Measurements from ENCODE around the gene ZBTB34.

The ZBTB34 gene

DNA sequence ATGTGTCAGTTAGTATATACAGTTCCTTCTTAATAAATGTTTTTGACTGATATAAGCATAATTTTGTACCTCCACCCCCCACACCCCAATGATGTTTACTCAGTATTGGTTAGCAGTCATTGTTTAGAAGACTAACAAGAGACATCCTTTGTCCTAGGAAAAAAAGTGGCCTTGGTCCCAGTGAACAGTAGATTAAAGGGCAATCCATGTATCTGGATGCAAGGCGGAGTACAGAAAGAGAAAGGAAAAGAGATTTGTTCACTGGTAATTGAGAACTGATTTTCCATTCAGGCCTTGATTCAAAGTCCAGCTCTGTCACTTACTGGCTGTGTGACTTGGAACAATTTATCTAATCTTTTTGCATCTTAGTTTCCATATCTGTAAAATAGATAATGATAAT lies 58.8 kb downstream of the ZBTB34 start:
- no peak for DNase-seq (ENCODE audit: low read depth)

DNA sequence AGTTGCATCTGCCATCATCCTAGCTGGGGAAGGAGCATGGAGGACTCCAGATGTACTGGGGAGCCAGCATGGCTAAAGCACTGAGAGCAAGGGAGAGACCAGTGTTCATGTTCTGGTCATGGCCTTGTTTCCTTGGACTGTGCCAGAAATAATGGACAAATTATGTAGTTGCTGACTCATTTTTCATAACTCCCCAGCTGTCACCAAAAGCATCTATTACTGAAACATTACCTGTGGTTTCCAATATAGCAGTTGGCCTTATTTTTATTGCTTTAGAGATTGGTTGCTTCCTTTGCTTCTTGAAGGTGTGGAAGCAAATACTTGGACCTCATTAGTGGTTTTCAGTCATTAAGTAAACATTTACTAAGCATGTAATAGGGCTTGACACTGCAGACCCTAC lies 65.4 kb downstream of the ZBTB34 start:
- DNase-seq (ENCODE audit: low read depth), result no peak

DNA sequence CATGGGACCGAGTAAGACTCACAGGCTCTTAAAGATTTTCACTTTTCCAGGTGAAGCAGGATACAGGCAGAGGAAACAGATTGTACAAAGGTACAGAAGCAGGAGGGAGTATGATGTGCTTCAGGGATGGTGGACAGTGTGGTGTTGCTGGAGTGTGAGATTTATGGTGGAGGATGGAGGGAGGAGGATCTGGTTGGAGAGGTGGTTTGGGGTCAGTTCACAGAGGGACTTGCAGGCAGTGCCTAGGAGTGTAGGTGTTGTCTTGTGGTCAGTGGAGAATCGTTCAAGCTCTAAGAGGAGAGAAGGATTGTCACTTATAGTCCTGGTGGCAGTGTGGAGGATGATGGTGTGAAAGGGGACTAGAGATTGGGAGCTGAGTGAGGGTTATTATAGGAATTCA lies 65.9 kb downstream of the ZBTB34 start:
- DNase-seq (ENCODE audit: low read depth), result no peak

DNA sequence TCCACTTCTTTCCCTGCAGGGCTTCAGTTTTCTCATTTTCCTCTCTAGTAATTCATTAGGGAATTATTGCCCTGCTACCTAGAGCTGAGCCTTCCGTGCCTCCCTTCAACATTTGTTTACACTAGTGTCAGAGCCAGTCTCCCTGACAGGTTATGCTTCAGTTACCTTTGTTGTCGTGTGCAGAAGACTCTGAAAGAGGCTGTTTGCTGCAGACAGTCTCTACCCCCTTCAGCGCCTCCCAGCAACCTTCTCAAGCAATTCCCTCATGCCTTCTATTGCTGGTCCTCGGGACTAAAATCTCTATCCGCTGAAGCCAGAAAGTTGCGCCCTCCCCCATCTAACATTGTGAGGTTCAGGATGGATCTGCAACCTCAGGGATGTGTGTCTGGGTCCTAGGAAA lies 67.0 kb downstream of the ZBTB34 start:
- no peak for DNase-seq (ENCODE audit: low read depth)

DNA sequence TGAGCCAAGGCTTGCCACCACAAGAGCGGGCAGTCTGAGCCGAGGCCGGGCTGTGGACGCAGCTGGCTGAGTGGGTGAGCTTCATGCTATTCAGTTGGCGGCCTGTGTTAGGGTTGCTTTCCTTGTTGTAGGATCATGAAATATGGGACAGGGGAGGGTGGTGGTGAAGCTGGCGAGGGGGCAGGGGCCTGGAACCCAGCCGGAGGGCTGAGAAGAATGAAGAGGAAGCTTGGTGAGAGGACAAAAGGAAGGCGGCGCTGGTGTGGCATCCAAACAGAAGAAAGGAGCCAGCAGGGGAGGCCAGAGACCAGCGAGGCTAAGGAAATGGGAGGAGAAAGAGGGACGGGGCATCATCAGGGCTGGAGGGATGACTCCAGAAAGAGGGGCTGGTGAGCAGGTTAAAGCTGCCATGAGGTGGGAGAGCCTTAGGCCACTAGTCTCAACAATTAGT lies 72.5 kb downstream of the ZBTB34 start:
- no peak for DNase-seq (ENCODE audit: low read depth)

DNA sequence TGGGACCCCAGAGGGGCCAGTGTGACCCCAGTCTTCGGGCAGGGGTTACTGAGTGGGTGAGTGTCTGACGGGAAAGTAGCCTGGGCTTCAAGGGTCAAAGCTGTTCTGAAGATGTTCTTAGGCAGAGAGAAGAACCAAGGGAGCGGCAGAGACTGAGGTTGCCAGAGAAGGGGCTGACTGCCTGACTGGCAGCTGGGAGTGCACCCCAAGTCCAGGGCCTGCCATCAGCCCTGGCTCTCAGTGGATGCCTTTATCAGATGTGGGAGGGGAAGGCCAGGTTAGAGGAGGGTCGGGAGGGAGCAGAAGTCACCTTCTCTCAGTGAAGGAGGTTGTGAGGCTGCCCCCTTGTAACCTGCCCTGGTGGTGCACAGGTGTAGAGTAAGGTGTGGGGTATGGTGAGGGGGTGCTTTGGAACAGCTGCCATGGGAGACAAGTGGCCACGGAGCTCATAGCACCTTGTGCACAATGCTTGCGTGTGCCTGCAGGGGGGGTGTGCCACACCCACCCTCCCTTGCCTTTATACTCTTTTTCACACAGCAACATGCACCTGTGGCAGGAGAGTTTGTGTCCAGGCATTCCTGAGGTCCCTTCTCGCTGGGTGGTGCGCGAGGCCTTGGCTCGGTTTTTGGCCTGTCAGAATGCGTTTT lies 73.0 kb downstream of the ZBTB34 start:
- DNase-seq (ENCODE audit: low read depth), result no peak

DNA sequence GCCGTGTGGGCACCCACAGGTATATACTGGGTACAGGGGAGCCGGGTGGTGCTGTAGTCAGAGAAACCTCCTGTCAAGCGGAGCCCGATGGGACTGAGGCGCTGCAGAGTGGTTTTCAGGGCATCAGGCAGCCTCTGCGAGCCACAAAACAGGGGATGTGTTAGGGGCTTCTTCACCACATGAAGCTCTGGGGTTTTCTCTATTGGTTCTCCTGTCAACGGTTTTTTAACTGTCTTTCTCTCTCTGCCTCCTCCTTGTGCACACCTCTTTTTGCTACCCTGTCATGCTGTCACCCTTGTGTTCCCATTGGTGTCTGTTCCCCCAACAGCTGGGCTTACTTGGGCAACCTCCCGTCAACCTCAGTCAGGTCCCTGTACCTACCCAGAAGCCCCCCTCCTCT lies 74.0 kb downstream of the ZBTB34 start:
- DNase-seq (ENCODE audit: low read depth), result no peak
